Measurements from ENCODE around the gene NTM. TPM values are rescaled to one million over a fixed set of nuclear protein-coding genes. Genes with fewer than 3 reads are reported as not detected.

NTM gene
- total and polyA plus RNA-seq, 2 donors (not counting 1 experiment from before 2014, with no cell fraction given), result 12.3 to 28.6 TPM

DNA sequence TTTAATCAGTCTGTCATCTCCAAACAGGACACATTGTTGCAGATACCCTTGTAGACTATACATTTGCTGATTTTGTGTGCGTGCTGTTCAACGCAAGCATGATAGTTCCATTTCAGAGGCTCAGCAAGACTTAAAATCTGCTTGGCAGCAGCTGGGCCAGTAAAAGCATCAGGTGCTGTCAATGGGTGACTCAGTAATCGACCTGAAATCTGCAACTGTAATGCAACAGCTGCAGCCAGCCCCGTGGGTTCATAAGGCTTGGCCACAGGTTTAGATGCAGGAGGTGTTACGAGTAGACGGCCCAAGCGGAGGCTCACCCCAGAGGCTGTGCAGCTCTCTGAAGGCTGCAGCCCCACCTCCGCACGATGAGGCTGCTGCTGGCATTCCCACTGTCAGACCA, 84.6 kb downstream of the NTM start:
- H3K9me3 ChIP-seq (ENCODE audit: control insufficient read depth, insufficient read depth, low read depth, low read length), result no peaks in the 10 kb centered on the region
- DNase-seq (ENCODE audit: low read depth in 2 of 2), result no peak
- H2AFZ ChIP-seq (ENCODE audit: low read length), result no peak overlapping the region
- no peaks in the 10 kb centered on the region for H3K36me3 ChIP-seq (ENCODE audit: control insufficient read depth, insufficient read depth, low read length)
- no peaks in the 10 kb centered on the region for H3K79me2 ChIP-seq (ENCODE audit: control insufficient read depth, insufficient read depth, low read length)
- H3K4me2 ChIP-seq (ENCODE audit: extremely low read depth, insufficient read depth, low read length), result no peak overlapping the region
- H4K20me1 ChIP-seq (ENCODE audit: control insufficient read depth, extremely low read depth, insufficient read depth, low read length), result no peaks in the 10 kb centered on the region
- no peaks in the 10 kb centered on the region for H3K4me1 ChIP-seq (ENCODE audit: control insufficient read depth, extremely low read depth, insufficient read depth, low read length)
- H3K27ac ChIP-seq (ENCODE audit: insufficient read depth, low read length), result no peak overlapping the region
- TF ChIP-seq EZH2 (IDR thresholded peaks at IDR 0.05; ENCODE audit: low read length, missing control alignments), result no peak
- TF ChIP-seq, protein P1, sequence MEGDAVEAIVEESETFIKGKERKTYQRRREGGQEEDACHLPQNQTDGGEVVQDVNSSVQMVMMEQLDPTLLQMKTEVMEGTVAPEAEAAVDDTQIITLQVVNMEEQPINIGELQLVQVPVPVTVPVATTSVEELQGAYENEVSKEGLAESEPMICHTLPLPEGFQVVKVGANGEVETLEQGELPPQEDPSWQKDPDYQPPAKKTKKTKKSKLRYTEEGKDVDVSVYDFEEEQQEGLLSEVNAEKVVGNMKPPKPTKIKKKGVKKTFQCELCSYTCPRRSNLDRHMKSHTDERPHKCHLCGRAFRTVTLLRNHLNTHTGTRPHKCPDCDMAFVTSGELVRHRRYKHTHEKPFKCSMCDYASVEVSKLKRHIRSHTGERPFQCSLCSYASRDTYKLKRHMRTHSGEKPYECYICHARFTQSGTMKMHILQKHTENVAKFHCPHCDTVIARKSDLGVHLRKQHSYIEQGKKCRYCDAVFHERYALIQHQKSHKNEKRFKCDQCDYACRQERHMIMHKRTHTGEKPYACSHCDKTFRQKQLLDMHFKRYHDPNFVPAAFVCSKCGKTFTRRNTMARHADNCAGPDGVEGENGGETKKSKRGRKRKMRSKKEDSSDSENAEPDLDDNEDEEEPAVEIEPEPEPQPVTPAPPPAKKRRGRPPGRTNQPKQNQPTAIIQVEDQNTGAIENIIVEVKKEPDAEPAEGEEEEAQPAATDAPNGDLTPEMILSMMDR (conservative IDR thresholded peaks at IDR 0.05 in 1 of 2, IDR thresholded peaks at IDR 0.05 in 1 of 2; ENCODE audit: low read depth in 1 of 2, low read length in 2 of 2), result no peak
- H3K27me3 ChIP-seq (ENCODE audit: control insufficient read depth, insufficient read depth, low read length), result no peaks in the 10 kb centered on the region
- H3K9ac ChIP-seq (ENCODE audit: insufficient read depth, low read length), result no peak overlapping the region
- H3K4me3 ChIP-seq (replicated peaks in 1 of 4; ENCODE audit: control extremely low read depth in 1 of 4, insufficient read depth in 1 of 4, low read depth in 3 of 4, low read length in 4 of 4), result no peak overlapping the region

DNA sequence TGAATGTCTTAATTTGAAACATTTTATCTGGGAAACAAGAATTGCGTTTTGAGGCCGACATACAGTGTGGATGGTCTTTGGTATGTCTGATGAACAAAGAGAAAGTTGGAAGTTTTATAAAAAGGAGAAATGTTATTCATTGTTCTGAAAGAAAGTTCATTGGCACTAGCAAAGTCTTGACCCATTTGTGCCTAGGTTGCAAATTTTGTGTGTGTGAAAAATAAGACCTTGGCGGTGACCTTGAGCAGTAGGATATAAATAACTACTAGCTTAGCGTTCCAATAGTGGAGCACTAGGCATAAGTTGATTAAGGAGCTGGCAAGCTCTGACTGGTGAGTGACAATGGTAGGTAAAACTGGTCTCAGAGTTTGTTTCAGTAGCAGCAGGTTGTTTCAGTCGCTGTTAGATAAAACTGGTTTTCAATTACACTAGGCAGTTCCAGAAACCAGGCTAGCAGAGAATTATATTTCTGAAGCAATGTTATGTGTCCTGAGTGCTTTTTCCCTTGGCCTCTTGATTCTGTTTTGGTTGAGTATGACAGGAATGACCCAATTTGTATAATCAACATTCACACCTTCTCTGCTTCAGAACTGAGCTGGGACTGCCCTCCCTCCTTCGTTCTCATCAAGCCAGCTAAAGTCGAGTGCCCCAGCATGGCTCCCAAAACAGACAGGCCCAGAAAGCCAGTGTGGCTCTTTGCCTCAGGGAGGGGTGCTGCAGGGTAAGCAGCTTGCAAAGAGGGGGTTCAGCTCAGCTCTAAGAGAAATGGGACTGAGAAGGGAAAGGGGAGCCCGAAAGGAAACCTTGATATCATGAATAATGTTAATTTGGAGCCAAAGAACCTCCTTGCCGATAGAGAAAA, 85.7 kb downstream of the NTM start:
- TF ChIP-seq EZH2 (IDR thresholded peaks at IDR 0.05; ENCODE audit: low read length, missing control alignments), result no peak
- TF ChIP-seq, protein P1 (conservative IDR thresholded peaks at IDR 0.05 in 1 of 2, IDR thresholded peaks at IDR 0.05 in 1 of 2; ENCODE audit: low read depth in 1 of 2, low read length in 2 of 2), result no peak
- H4K20me1 ChIP-seq (ENCODE audit: control insufficient read depth, extremely low read depth, insufficient read depth, low read length), result no peaks in the 10 kb centered on the region
- no peak overlapping the region for H3K9ac ChIP-seq (ENCODE audit: insufficient read depth, low read length)
- H3K4me3 ChIP-seq (replicated peaks in 1 of 4; ENCODE audit: control extremely low read depth in 1 of 4, insufficient read depth in 1 of 4, low read depth in 3 of 4, low read length in 4 of 4), result no peak overlapping the region
- H3K27ac ChIP-seq (ENCODE audit: insufficient read depth, low read length), result no peak overlapping the region
- no peak for DNase-seq (ENCODE audit: low read depth in 2 of 2)
- H3K27me3 ChIP-seq (ENCODE audit: control insufficient read depth, insufficient read depth, low read length), result no peaks in the 10 kb centered on the region
- H2AFZ ChIP-seq (ENCODE audit: low read length), result no peak overlapping the region
- H3K4me2 ChIP-seq (ENCODE audit: extremely low read depth, insufficient read depth, low read length), result no peak overlapping the region
- no peaks in the 10 kb centered on the region for H3K4me1 ChIP-seq (ENCODE audit: control insufficient read depth, extremely low read depth, insufficient read depth, low read length)
- H3K36me3 ChIP-seq (ENCODE audit: control insufficient read depth, insufficient read depth, low read length), result no peaks in the 10 kb centered on the region
- H3K9me3 ChIP-seq (ENCODE audit: control insufficient read depth, insufficient read depth, low read depth, low read length), result no peaks in the 10 kb centered on the region
- no peaks in the 10 kb centered on the region for H3K79me2 ChIP-seq (ENCODE audit: control insufficient read depth, insufficient read depth, low read length)

DNA sequence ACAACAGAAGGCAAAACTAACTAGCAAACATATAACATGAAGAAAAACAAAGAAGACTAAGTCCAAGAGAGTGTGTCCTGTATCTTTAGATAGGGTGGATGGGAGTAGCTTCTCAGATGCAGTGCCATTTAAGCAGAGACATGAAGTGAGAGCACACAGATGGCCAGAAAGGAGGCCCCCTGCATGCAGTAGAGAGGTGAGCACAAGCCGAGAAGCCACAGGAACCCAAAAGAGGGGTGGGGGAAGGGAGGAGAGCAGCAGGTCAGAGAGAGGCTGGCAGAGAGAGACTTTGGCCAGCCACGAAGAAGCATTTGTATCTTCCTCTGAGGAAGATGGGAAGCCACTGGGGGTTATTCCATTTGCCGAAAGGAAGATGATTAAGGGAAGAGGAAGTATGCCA, 86.7 kb downstream of the NTM start:
- TF ChIP-seq EZH2 (IDR thresholded peaks at IDR 0.05; ENCODE audit: low read length, missing control alignments), result no peak
- no peak overlapping the region for H3K4me2 ChIP-seq (ENCODE audit: extremely low read depth, insufficient read depth, low read length)
- H3K27me3 ChIP-seq (ENCODE audit: control insufficient read depth, insufficient read depth, low read length), result no peaks in the 10 kb centered on the region

More for the DNA sequence above, 86.7 kb downstream of the NTM start:
- Histone ChIP-seq H3K79me2 (ENCODE audit: control insufficient read depth, insufficient read depth, low read length) (no peaks in the 10 kb centered on the region), H3K9me3 (ENCODE audit: control insufficient read depth, insufficient read depth, low read depth, low read length) (no peaks in the 10 kb centered on the region), H3K9ac (ENCODE audit: insufficient read depth, low read length) (no peak overlapping the region), H3K4me3 (replicated peaks in 1 of 4; ENCODE audit: control extremely low read depth in 1 of 4, insufficient read depth in 1 of 4, low read depth in 3 of 4, low read length in 4 of 4) (no peak overlapping the region), H2AFZ (ENCODE audit: low read length) (no peak overlapping the region), H3K27ac (ENCODE audit: insufficient read depth, low read length) (no peak overlapping the region), H3K4me1 (ENCODE audit: control insufficient read depth, extremely low read depth, insufficient read depth, low read length) (no peaks in the 10 kb centered on the region), H3K36me3 (ENCODE audit: control insufficient read depth, insufficient read depth, low read length) (no peaks in the 10 kb centered on the region), H4K20me1 (ENCODE audit: control insufficient read depth, extremely low read depth, insufficient read depth, low read length) (no peaks in the 10 kb centered on the region)
- no peak for DNase-seq (ENCODE audit: low read depth in 2 of 2)
